T-cell (primary cell): ENCODE measurements around the gene PPA2. TPM values are rescaled to one million over a fixed set of nuclear protein-coding genes. Genes with fewer than 3 reads are reported as not detected.
"Not testable (repeated sequence)": the region's sequence is repeated elsewhere in the genome, so short reads cannot be mapped to it uniquely, and the experiment has no call there.

Experiments used
- ATAC-seq, 4 experiments: fragments of 200-7000 bp in 3 of 4; fragments of 150-1000 bp in 1 of 4; cut with Tn5 transposase; replicated peaks in 1 of 4; 1 replicate in 3 of 4; 2 replicates in 1 of 4; pipeline ENCODE4 v1.10.0; 2021; ENCODE audit warnings: moderate library complexity in 3 of 4, mild to moderate bottlenecking in 2 of 4, moderate number of reproducible peaks in 1 of 4
- CTCF ChIA-PET, 2 donors: fragments of 300-600 bp; sonication (Branson Sonifier 250); formaldehyde crosslinking; loops; one replicate each; lab custom pipeline; 2022; ENCODE audit warnings: antibody characterized with exemption in 2 of 2; lab: Charles Lee
- POLR2A ChIA-PET, 2 donors: fragments of 300-600 bp; sonication (Branson Sonifier 250); formaldehyde crosslinking; loops; one replicate each; lab custom pipeline; 2022; ENCODE audit warnings: antibody characterized with exemption in 2 of 2; lab: Charles Lee
- DNase-seq, 35 experiments: peaks; one replicate each; pipeline versions ENCODE4 v3.0.0 to v3.0.0-alpha.2; 2013 to 2023
- H3K27ac ChIP-seq: one replicate; pipeline ENCODE4 v1.5.1; 2013; ENCODE audit warnings: low read length
- H3K27me3 ChIP-seq, 2 experiments: replicated peaks in 1 of 2; 1 replicate in 1 of 2; 2 replicates in 1 of 2; pipeline versions ENCODE4 v1.6.1 to v1.7.0; 2013; ENCODE audit warnings: low read length in 1 of 2, mixed read lengths in 1 of 2; ENCODE audit not compliant: control insufficient read depth in 2 of 2, insufficient read depth in 2 of 2; ENCODE audit errors: extremely low read depth in 1 of 2
- H3K36me3 ChIP-seq, 2 donors: 1 replicate in 1 of 2; 2 replicates in 1 of 2; pipeline versions ENCODE4 v1.6.1 to v1.7.0; 2013; ENCODE audit warnings: low read length in 1 of 2; ENCODE audit not compliant: control insufficient read depth in 2 of 2, insufficient read depth in 1 of 2; ENCODE audit errors: extremely low read depth in 1 of 2
- H3K4me1 ChIP-seq, 2 experiments: 1 replicate in 1 of 2; 2 replicates in 1 of 2; pipeline versions ENCODE4 v1.6.1 to v1.7.0; 2013; ENCODE audit warnings: low read length in 2 of 2, mixed read lengths in 1 of 2; ENCODE audit not compliant: insufficient read depth in 2 of 2, control insufficient read depth in 1 of 2; ENCODE audit errors: extremely low read depth in 1 of 2
- H3K4me3 ChIP-seq, 2 donors: 1 replicate in 1 of 2; 2 replicates in 1 of 2; pipeline versions ENCODE4 v1.5.1 to v1.7.0; 2013; ENCODE audit warnings: mild to moderate bottlenecking in 2 of 2, low read length in 1 of 2, moderate library complexity in 1 of 2; ENCODE audit not compliant: control insufficient read depth in 1 of 2; ENCODE audit errors: extremely low read depth in 1 of 2
- H3K9me3 ChIP-seq: 2 replicates; pipeline ENCODE4 v1.7.0; 2013
- H3K27ac Mint-ChIP-seq, 2 donors: one replicate each; pipeline ENCODE4 v1.8.0; 2020 to 2021; ENCODE audit warnings: mild to moderate bottlenecking in 2 of 2, mixed read lengths in 2 of 2
- H3K27me3 Mint-ChIP-seq, 2 donors: one replicate each; pipeline ENCODE4 v1.8.0; 2021 to 2022; ENCODE audit warnings: mixed read lengths in 2 of 2
- H3K36me3 Mint-ChIP-seq: one replicate; pipeline ENCODE4 v1.8.0; 2021; ENCODE audit warnings: mixed read lengths
- H3K4me1 Mint-ChIP-seq, 3 donors: one replicate each; pipeline ENCODE4 v1.8.0; 2020 to 2022; ENCODE audit warnings: mixed read lengths in 3 of 3, mild to moderate bottlenecking in 1 of 3
- H3K4me3 Mint-ChIP-seq, 3 donors: one replicate each; pipeline ENCODE4 v1.8.0; 2020 to 2022; ENCODE audit warnings: mild to moderate bottlenecking in 3 of 3, mixed read lengths in 3 of 3, moderate library complexity in 3 of 3
- H3K9me3 Mint-ChIP-seq, 3 donors: one replicate each; pipeline ENCODE4 v1.8.0; 2020 to 2022; ENCODE audit warnings: mixed read lengths in 3 of 3
- WGBS: methylation state at CpG from one replicate; pipeline ENCODE4 v1.1.5; 2013; ENCODE audit warnings: missing lambda C conversion rate; ENCODE audit not compliant: insufficient coverage; 5-methylcytosine and 5-hydroxymethylcytosine counted together
- total RNA-seq, 35 experiments: library from RNA in 6 of 35; stranded (reverse) in 6 of 35; fragments of 120-200 nt in 1 of 35; gene quantifications; one replicate each; pipeline versions ENCODE4 v1.2.1 to v1.2.4 and lab custom pipeline; 2013 to 2026

PPA2 gene
- total RNA-seq, 5 donors from 2014 or later (not counting 1 experiment from before 2014, with no cell fraction given): 43.0 to 56.4 (median 52.6) TPM

DNA sequence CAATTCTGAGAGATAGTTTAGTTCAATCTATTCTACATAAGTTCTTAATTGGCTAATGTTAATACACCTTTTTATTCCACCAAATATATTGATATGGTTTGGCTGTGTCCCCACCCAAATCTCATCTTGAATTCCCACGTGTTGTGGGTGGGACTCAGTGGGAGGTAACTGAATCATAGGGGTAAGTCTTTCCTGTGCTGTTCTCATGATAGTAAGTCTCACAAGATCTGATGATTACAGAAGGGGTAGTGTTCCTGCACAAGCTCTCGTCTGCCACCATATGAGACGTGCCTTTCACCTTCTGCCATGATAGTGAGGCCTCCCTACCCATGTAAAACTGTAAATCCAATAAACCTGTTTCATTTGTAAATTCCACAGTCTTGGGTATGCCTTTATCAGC lies 11.3 kb downstream of the PPA2 start:
- ATAC-seq: no peak
- Histone ChIP-seq H3K4me3 (no peak overlapping the region), H3K27ac (no peak overlapping the region), H3K9me3 (no peaks in the 10 kb centered on the region), H3K4me1 (no peaks in the 10 kb centered on the region), H3K36me3 (peaks cover 5 to 8% of the 10 kb centered on the region in 2 donors), H3K27me3 (no peaks in the 10 kb centered on the region)
- Mint-ChIP-seq H3K4me3 (no peak overlapping the region), H3K36me3 (peaks cover 60% of the 10 kb centered on the region), H3K27ac (no peak overlapping the region), H3K9me3 (no peaks in the 10 kb centered on the region), H3K27me3 (no peaks in the 10 kb centered on the region), H3K4me1 (peaks cover 41 to 46% (median 46%) of the 10 kb centered on the region in 3 donors)
- 60% methylated on average over 1 of the region's 3 CpGs for WGBS
- no peak for DNase-seq
- ChIA-PET CTCF (no interaction called here), POLR2A (no interaction called here)

DNA sequence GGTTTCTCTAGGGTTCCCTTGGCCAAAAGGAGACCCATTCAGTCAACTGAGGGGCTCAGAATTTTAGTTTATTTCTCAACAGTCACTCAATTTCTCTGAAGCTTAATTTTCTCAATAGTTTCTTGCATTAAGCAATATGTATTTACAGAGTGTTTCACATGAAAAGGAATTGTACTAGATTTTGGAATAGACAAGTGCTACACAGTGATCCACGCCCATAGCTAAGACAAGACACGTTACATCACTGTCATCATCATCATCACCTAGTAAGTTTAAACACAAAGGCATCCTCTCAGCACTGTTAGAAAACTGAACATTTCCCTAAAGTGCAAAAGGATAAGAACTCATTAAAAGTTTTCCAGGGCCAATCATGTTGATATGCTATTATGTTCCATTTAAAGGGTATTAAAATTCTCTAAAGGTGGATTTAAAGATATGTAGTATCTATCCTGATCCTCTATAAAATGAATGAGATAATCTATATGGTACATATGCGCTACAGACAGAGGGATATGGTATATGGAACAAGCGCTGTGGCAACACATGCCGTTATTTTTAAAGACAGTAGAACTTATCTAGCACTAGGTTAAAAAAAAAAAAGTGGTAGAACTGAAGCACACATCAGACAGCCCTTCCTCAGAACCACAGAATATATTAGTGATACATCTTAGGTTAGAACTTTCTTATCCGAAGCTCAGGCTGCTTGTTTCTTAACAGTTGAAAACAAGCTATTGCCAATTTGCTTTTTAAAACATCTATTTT lies 12.1 kb downstream of the PPA2 start:
- Histone ChIP-seq H3K9me3 (no peaks in the 10 kb centered on the region), H3K27me3 (no peaks in the 10 kb centered on the region), H3K27ac (no peak overlapping the region), H3K4me3 (no peak overlapping the region), H3K4me1 (no peaks in the 10 kb centered on the region), H3K36me3 (peaks cover 3 to 5% of the 10 kb centered on the region in 2 donors)
- DNase-seq (no peak), ATAC-seq (no peak)
- peaks cover 53% of the 10 kb centered on the region for H3K36me3 Mint-ChIP-seq
- H3K27ac Mint-ChIP-seq: no peak overlapping the region
- peaks cover 34 to 39% (median 39%) of the 10 kb centered on the region in 3 donors for H3K4me1 Mint-ChIP-seq
- POLR2A ChIA-PET: interaction anchor here in 1 of 2 donors (0.7 kb wide), 1 partner anchor 11 kb away, joined by 3 read pairs; no protein-coding TSS in a partner anchor
- H3K4me3 Mint-ChIP-seq: no peak overlapping the region
- no peaks in the 10 kb centered on the region for H3K9me3 Mint-ChIP-seq
- CTCF ChIA-PET: no interaction called here
- 100% methylated on average over 2 of the region's 6 CpGs for WGBS
- no peaks in the 10 kb centered on the region for H3K27me3 Mint-ChIP-seq

DNA sequence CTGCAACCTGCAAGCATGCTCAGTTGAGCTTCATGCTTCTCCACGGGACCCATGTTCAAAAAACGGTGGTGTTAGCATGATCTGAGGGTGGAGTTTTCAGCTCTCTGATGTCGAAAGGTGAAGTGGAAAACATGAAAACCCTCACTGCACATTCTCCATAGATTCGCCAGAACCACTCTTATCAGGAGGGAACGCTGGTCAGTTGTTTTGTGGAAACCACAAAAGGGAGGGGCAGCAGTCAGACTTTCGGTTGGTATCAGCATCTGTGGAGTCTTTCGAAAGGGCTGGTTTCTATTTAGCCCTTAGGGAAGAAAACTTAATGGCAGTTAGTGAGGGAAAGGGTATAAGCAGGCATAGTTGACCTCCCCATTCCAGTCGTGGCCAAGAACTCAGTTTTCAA lies 12.6 kb downstream of the PPA2 start:
- H3K9me3 ChIP-seq: no peaks in the 10 kb centered on the region
- no peaks in the 10 kb centered on the region for H3K27me3 Mint-ChIP-seq
- H3K4me3 Mint-ChIP-seq: no peak overlapping the region
- peaks cover 51% of the 10 kb centered on the region for H3K36me3 Mint-ChIP-seq
- ChIA-PET CTCF (interaction anchor here (1.0 to 1.1 kb wide), 2 partner anchors 13 kb away, joined by 3 to 4 read pairs; partner anchors contain the start of gene PPA2 (in 2 of the 2)), POLR2A (interaction anchor here in 1 of 2 donors (0.7 kb wide), 1 partner anchor 12 kb away, joined by 3 read pairs; no protein-coding TSS in a partner anchor)
- ATAC-seq (no peak), DNase-seq (no peak)
- no peak overlapping the region for H3K27ac Mint-ChIP-seq
- no peaks in the 10 kb centered on the region for H3K4me1 ChIP-seq
- H3K9me3 Mint-ChIP-seq: no peaks in the 10 kb centered on the region
- H3K4me1 Mint-ChIP-seq: peaks cover 34 to 39% (median 39%) of the 10 kb centered on the region in 3 donors
- no peak overlapping the region for H3K4me3 ChIP-seq
- 66% methylated on average over 3 of the region's 8 CpGs for WGBS
- peaks cover 0 to 3% of the 10 kb centered on the region in 2 donors for H3K36me3 ChIP-seq
- H3K27me3 ChIP-seq: no peaks in the 10 kb centered on the region
- no peak overlapping the region for H3K27ac ChIP-seq

DNA sequence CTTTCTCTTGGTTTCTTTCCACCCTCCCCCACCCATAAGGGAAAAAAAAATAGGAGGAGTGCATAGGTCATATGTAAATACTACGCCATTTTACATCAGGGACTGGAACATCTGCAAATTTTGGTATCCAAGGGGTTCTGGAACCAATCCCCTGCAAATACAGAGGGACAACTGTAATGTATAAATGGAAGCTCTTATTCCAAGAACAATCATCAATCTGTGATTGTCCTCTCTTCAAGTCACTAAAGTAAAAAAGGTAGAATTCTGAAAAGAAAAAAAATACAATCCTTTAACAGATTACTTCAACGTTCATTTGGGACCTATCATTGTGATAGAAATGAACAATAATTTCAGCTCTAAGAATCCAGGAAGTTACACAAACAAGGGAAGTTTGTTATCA lies 13.6 kb downstream of the PPA2 start:
- CTCF ChIA-PET: interaction anchor here (1.0 to 1.1 kb wide), 2 partner anchors 14 kb away, joined by 3 to 4 read pairs; partner anchors contain the start of gene PPA2 (in 2 of the 2)
- DNase-seq (no peak), ATAC-seq (no peak)
- H3K4me3 ChIP-seq: no peak overlapping the region
- Mint-ChIP-seq H3K27me3 (no peaks in the 10 kb centered on the region), H3K4me1 (peaks cover 30 to 36% (median 35%) of the 10 kb centered on the region in 3 donors), H3K9me3 (no peaks in the 10 kb centered on the region), H3K4me3 (no peak overlapping the region), H3K36me3 (peaks cover 50% of the 10 kb centered on the region), H3K27ac (no peak overlapping the region)
- H3K27ac ChIP-seq: no peak overlapping the region
- POLR2A ChIA-PET: interaction anchor here in 1 of 2 donors (0.6 kb wide), 1 partner anchor 143 kb away, joined by 3 read pairs; no protein-coding TSS in a partner anchor
- H3K36me3 ChIP-seq: peaks cover 0 to 12% of the 10 kb centered on the region in 2 donors
- H3K4me1 ChIP-seq: no peaks in the 10 kb centered on the region
- H3K9me3 ChIP-seq: no peaks in the 10 kb centered on the region
- no CpG with 5 or more reads among the region's 2 CpGs for WGBS
- H3K27me3 ChIP-seq: no peaks in the 10 kb centered on the region

DNA sequence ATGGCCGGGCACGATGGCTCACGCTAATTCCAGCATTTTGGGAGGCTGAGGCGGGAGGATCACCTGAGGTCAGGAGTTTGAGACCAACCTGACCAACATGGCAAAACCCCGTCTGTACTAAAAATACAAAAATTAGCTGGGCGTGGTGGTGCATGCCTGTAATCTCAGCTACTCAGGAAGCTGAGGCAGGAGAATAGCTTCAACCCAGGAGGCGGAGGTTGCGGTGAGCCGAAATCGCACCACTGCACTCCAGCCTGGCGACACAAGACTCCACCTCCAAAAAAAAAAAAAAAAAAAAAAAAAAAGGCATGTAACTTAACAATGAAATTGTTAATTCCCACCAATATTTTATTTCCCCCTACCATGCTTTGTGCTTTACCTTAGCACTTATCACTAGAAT lies 15.3 kb downstream of the PPA2 start:
- H3K4me3 ChIP-seq, H3K9me3 ChIP-seq, H3K4me3 Mint-ChIP-seq, H3K27me3 ChIP-seq, H3K27me3 Mint-ChIP-seq, H3K4me1 ChIP-seq, DNase-seq, H3K27ac Mint-ChIP-seq, ATAC-seq, H3K9me3 Mint-ChIP-seq, H3K27ac ChIP-seq: not testable (repeated sequence)
- peaks cover 0 to 15% of the 10 kb centered on the region in 2 donors for H3K36me3 ChIP-seq
- Mint-ChIP-seq H3K4me1 (peaks cover 29 to 38% (median 34%) of the 10 kb centered on the region in 3 donors), H3K36me3 (peaks cover 48% of the 10 kb centered on the region)
- ChIA-PET CTCF (interaction anchor here in 1 of 2 donors (0.6 kb wide), 2 partner anchors 191 to 357 kb away, joined by 3 to 4 read pairs; no protein-coding TSS in a partner anchor), POLR2A (interaction anchor here in 1 of 2 donors (0.6 kb wide), 1 partner anchor 310 kb away, joined by 4 read pairs; no protein-coding TSS in a partner anchor)
- 100% methylated on average over 4 of the region's 11 CpGs for WGBS

DNA sequence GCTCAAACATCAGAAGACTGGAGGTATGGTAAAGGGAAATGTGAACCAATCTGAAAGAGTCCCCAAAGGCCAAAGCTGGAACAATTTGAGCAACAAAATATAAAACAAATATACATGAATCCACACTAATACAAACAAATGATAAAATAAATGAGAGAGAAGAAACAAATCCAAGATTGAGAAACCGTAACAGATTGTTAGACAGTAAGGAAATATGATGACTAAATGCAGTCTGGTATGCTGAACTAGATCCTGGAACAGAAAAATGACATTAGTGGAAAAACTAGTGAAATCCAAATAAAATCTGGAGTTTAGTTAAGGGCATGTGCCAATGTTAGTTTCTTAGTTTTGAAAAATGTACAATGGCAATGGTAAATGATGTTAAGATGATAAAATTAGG lies 15.9 kb downstream of the PPA2 start:
- Mint-ChIP-seq H3K27me3 (no peaks in the 10 kb centered on the region), H3K9me3 (no peaks in the 10 kb centered on the region), H3K36me3 (peaks cover 47% of the 10 kb centered on the region), H3K27ac (no peak overlapping the region), H3K4me1 (peaks cover 28 to 36% (median 32%) of the 10 kb centered on the region in 3 donors), H3K4me3 (no peak overlapping the region)
- no peak for DNase-seq
- H3K4me3 ChIP-seq: no peak overlapping the region
- no peaks in the 10 kb centered on the region for H3K27me3 ChIP-seq
- peaks cover 0 to 15% of the 10 kb centered on the region in 2 donors for H3K36me3 ChIP-seq
- ChIA-PET CTCF (no interaction called here), POLR2A (interaction anchor here (0.6 kb wide), 2 partner anchors 10 to 31 kb away, joined by 3 to 5 read pairs; no protein-coding TSS in a partner anchor)
- H3K9me3 ChIP-seq: no peaks in the 10 kb centered on the region
- no peaks in the 10 kb centered on the region for H3K4me1 ChIP-seq
- H3K27ac ChIP-seq: no peak overlapping the region
- no CpG with 5 or more reads among the region's 1 CpG for WGBS
- no peak for ATAC-seq
